Neural cell (in vitro differentiated cells): ENCODE data around the gene L3MBTL4. TPM values are rescaled to one million over a fixed set of nuclear protein-coding genes. Genes with fewer than 3 reads are reported as not detected.
"Not testable (repeated sequence)": the region's sequence is repeated elsewhere in the genome, so short reads cannot be mapped to it uniquely, and the experiment has no call there.

ENCODE experiments used
- H2AFZ ChIP-seq: fragments of 200-600, 300-800 bp; sonication (generic), shearing (Covaris generic); 2 replicates; pipeline ENCODE4 v1.6.0; 2014; ENCODE audit warnings: low read depth, mild to moderate bottlenecking, antibody characterized with exemption, low read length, moderate library complexity
- H3F3A ChIP-seq: fragments of 200-600 bp; shearing (Covaris generic); 2 replicates; pipeline ENCODE4 v1.6.1; 2016; ENCODE audit warnings: mild to moderate bottlenecking, moderate library complexity, mixed read lengths, antibody characterized with exemption, low read length; ENCODE audit not compliant: insufficient read depth, poor library complexity, severe bottlenecking
- H3K27ac ChIP-seq: fragments of 200-600, 300-800 bp; sonication (generic), shearing (Covaris generic); 2 replicates; pipeline ENCODE4 v1.5.1; 2014; ENCODE audit warnings: mild to moderate bottlenecking, low read length, moderate library complexity
- H3K27me3 ChIP-seq: fragments of 300-800, 200-600 bp; sonication (generic), shearing (Covaris generic); 2 replicates; pipeline ENCODE4 v1.6.0; 2014; ENCODE audit warnings: mild to moderate bottlenecking, low read depth, low read length, moderate library complexity; ENCODE audit not compliant: insufficient read depth
- H3K36me3 ChIP-seq: fragments of 300-800, 200-600 bp; sonication (generic), shearing (Covaris generic); 2 replicates; pipeline ENCODE4 v1.5.1; 2014; ENCODE audit warnings: mild to moderate bottlenecking, antibody characterized with exemption, low read length, moderate library complexity; ENCODE audit not compliant: insufficient read depth
- H3K4me2 ChIP-seq: fragments of 300-800, 200-600 bp; sonication (generic), shearing (Covaris generic); 2 replicates; pipeline ENCODE4 v1.6.0; 2014; ENCODE audit warnings: mild to moderate bottlenecking, low read length
- H3K4me3 ChIP-seq: fragments of 300-800, 200-600 bp; sonication (generic), shearing (Covaris generic); 2 replicates; pipeline ENCODE4 v1.5.1; 2014; ENCODE audit warnings: mild to moderate bottlenecking, low read length, moderate library complexity
- H3K79me2 ChIP-seq: fragments of 200-600 bp; shearing (Covaris generic); replicated peaks from 2 replicates; pipeline ENCODE4 v1.6.0; 2014; ENCODE audit warnings: mild to moderate bottlenecking, low read length, moderate library complexity; ENCODE audit not compliant: insufficient read depth
- H3K9ac ChIP-seq: fragments of 300-800, 200-600 bp; sonication (generic), shearing (Covaris generic); 2 replicates; pipeline ENCODE4 v1.6.1; 2016; ENCODE audit warnings: mild to moderate bottlenecking, low read length, mixed read lengths
- H3K9me2 ChIP-seq: fragments of 200-600 bp; shearing (Covaris generic); 2 replicates; pipeline ENCODE4 v1.6.1; 2016; ENCODE audit warnings: mild to moderate bottlenecking, low read length, mixed read lengths; ENCODE audit not compliant: insufficient read depth
- H3K9me3 ChIP-seq: fragments of 200-600, 300-800 bp; sonication (generic), shearing (Covaris generic); 2 replicates; pipeline ENCODE4 v1.6.1; 2016; ENCODE audit warnings: mild to moderate bottlenecking, mixed run types, low read length, moderate library complexity, mixed read lengths
- H4K20me1 ChIP-seq: fragments of 200-600 bp; shearing (Covaris generic); 2 replicates; pipeline ENCODE4 v1.6.1; 2016; ENCODE audit warnings: mild to moderate bottlenecking, mixed run types; ENCODE audit not compliant: insufficient read depth
- EP300 ChIP-seq: fragments of 450-650 bp; conservative IDR thresholded peaks from 2 replicates; pipeline ENCODE4 v1.6.1; 2014; ENCODE audit warnings: antibody characterized with exemption, mild to moderate bottlenecking, moderate library complexity; ENCODE audit not compliant: poor library complexity, severe bottlenecking
- EZH2 ChIP-seq: fragments of 200-600, 300-800 bp; shearing (Covaris generic), sonication (generic); IDR thresholded peaks from 2 replicates; pipeline ENCODE4 v1.6.1; 2014; ENCODE audit warnings: antibody characterized with exemption, low read length, borderline replicate concordance, mild to moderate bottlenecking; ENCODE audit not compliant: insufficient read depth, poor library complexity, severe bottlenecking
- MXI1 ChIP-seq: fragments of 450-650 bp; conservative IDR thresholded peaks from 2 replicates; pipeline ENCODE4 v1.6.1; 2014; ENCODE audit warnings: antibody characterized with exemption, mild to moderate bottlenecking; ENCODE audit not compliant: poor library complexity, severe bottlenecking
- POLR2AphosphoS5 ChIP-seq: IDR thresholded peaks from 2 replicates; pipeline ENCODE4 v1.6.1; 2012
- RAD21 ChIP-seq: fragments of 450-650 bp; conservative IDR thresholded peaks from 2 replicates; pipeline ENCODE4 v1.6.1; 2014; ENCODE audit warnings: antibody characterized with exemption, mild to moderate bottlenecking, moderate library complexity
- SMC3 ChIP-seq: fragments of 450-650 bp; conservative IDR thresholded peaks from 2 replicates; pipeline ENCODE4 v1.6.1; 2014; ENCODE audit warnings: antibody characterized with exemption, mild to moderate bottlenecking, moderate library complexity; ENCODE audit not compliant: poor library complexity
- TAF1 ChIP-seq: IDR thresholded peaks from 2 replicates; pipeline ENCODE4 v1.6.1; 2012; ENCODE audit warnings: low read depth
- polyA plus RNA-seq: library from polyadenylated mRNA; depleted of rRNA; stranded (reverse); fragments of >200 nt; gene quantifications from 2 replicates; pipeline ENCODE4 v1.2.3, GENCODE V29; 2014
- TF ChIP-seq, protein P1 (sequence below): IDR thresholded peaks from 2 replicates; pipeline ENCODE4 v1.6.1; 2012; ENCODE audit warnings: borderline replicate concordance
- TF ChIP-seq, protein P2 (sequence below): fragments of 450-650 bp; IDR thresholded peaks from 2 replicates; pipeline ENCODE4 v1.5.1; 2014; ENCODE audit warnings: antibody characterized with exemption, mild to moderate bottlenecking, moderate library complexity; ENCODE audit not compliant: poor library complexity, severe bottlenecking

L3MBTL4 gene
- polyA plus RNA-seq, 1 donor from 2014 or later: 0.90 TPM

DNA sequence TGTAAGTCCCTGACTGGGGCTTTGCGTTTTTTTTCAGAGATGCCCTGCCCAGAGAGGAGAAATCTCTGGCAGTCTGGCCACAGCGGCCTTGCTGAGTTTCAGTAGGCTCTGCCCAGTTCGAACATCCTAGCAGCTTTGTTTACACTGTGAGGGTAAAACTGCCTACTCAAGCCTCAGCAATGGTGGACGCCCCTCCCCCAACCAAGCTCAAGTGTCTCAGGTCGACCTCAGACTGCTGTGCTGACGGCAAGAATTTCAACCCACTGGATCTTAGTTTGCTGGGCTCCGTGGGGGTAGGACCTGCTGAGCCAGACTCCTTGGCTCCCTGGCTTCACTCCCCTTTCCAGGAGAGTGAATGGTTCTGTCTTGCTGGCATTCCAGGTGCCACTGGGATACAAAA is 31.7 kb downstream of the L3MBTL4 start:
- Histone ChIP-seq H3K9me2 (no peaks in the 10 kb centered on the region), H3K79me2 (no peaks in the 10 kb centered on the region), H3K9ac (no peak overlapping the region), H3K36me3 (no peaks in the 10 kb centered on the region), H4K20me1 (no peaks in the 10 kb centered on the region), H3F3A (no peaks in the 10 kb centered on the region), H3K27ac (no peak overlapping the region), H3K9me3 (no peaks in the 10 kb centered on the region), H3K4me3 (no peak overlapping the region), H2AFZ (no peak overlapping the region), H3K4me2 (no peak overlapping the region), H3K27me3 (no peaks in the 10 kb centered on the region)
- TF ChIP-seq SMC3 (no peak), POLR2AphosphoS5 (no peak), RAD21 (no peak), MXI1 (no peak), EZH2 (no peak), EP300 (no peak), TAF1 (no peak)
- TF ChIP-seq, protein P1, sequence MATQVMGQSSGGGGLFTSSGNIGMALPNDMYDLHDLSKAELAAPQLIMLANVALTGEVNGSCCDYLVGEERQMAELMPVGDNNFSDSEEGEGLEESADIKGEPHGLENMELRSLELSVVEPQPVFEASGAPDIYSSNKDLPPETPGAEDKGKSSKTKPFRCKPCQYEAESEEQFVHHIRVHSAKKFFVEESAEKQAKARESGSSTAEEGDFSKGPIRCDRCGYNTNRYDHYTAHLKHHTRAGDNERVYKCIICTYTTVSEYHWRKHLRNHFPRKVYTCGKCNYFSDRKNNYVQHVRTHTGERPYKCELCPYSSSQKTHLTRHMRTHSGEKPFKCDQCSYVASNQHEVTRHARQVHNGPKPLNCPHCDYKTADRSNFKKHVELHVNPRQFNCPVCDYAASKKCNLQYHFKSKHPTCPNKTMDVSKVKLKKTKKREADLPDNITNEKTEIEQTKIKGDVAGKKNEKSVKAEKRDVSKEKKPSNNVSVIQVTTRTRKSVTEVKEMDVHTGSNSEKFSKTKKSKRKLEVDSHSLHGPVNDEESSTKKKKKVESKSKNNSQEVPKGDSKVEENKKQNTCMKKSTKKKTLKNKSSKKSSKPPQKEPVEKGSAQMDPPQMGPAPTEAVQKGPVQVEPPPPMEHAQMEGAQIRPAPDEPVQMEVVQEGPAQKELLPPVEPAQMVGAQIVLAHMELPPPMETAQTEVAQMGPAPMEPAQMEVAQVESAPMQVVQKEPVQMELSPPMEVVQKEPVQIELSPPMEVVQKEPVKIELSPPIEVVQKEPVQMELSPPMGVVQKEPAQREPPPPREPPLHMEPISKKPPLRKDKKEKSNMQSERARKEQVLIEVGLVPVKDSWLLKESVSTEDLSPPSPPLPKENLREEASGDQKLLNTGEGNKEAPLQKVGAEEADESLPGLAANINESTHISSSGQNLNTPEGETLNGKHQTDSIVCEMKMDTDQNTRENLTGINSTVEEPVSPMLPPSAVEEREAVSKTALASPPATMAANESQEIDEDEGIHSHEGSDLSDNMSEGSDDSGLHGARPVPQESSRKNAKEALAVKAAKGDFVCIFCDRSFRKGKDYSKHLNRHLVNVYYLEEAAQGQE: no peak
- TF ChIP-seq, protein P2, sequence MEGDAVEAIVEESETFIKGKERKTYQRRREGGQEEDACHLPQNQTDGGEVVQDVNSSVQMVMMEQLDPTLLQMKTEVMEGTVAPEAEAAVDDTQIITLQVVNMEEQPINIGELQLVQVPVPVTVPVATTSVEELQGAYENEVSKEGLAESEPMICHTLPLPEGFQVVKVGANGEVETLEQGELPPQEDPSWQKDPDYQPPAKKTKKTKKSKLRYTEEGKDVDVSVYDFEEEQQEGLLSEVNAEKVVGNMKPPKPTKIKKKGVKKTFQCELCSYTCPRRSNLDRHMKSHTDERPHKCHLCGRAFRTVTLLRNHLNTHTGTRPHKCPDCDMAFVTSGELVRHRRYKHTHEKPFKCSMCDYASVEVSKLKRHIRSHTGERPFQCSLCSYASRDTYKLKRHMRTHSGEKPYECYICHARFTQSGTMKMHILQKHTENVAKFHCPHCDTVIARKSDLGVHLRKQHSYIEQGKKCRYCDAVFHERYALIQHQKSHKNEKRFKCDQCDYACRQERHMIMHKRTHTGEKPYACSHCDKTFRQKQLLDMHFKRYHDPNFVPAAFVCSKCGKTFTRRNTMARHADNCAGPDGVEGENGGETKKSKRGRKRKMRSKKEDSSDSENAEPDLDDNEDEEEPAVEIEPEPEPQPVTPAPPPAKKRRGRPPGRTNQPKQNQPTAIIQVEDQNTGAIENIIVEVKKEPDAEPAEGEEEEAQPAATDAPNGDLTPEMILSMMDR: no peak

DNA sequence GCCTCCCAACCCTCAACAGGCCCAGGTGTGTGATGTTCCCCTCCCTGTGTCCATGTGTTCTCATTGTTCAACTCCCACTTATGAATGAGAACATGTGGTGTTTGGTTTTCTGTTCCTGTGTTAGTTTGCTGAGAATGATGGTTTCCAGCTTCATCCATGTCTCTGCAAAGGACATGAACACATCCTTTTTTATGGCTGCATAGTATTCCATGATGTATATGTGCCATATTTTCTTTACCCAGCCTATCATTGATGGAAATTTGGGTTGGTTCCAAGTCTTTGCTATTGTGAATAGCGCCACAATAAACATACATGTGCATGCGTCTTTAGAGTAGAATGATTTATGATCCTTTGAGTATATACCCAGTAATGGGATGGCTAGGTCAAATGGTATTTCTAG is 37.2 kb downstream of the L3MBTL4 start:
- not testable (repeated sequence) for H3K27me3 ChIP-seq, H3K9ac ChIP-seq, H3K4me2 ChIP-seq, H3K36me3 ChIP-seq, H3K79me2 ChIP-seq, H3K4me3 ChIP-seq, H3F3A ChIP-seq, H4K20me1 ChIP-seq, H3K27ac ChIP-seq, H3K9me3 ChIP-seq, H3K9me2 ChIP-seq, H2AFZ ChIP-seq
